Colon (tissue), 2 donors: ENCODE results near the gene GALNT15.

ENCODE experiments used
- FAIRE-seq: peaks from 2 replicates; lab custom pipeline; 2012; peaks lifted over from hg19 to GRCh38; lab: Jason Lieb, UNC
- donor health status: control.
- donor health status: control.

Gene GALNT15

GRCh38 chr3:16188071-16188470 is 13.6 kb downstream of the GALNT15 start:
- FAIRE-seq, result no peak

GRCh38 chr3:16189201-16189600 is 14.7 kb downstream of the GALNT15 start:
- no peak for FAIRE-seq

DNA sequence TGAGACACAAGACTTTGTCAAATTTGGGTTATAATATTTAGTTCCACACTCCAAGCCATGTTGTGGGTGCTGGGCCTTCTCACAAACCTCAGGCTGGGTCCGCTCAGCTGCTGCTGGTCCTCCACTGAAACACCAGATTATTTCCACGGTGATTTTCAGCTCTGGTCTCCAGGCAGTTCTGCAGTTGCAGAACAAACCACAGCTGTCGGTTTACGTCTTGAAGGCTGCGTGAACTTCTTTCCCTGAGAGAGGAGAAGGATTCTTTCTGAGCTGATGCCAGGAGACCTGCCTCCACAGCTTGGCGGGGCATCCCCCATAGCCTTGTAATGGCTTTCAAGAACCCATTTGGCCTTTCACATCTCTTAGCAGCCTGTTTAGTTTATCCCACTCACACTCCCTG is 16.2 kb downstream of the GALNT15 start:
- no peak for FAIRE-seq

- FAIRE-seq, result no peak
Measured at GRCh38 chr3:16191591-16191990, 17.1 kb downstream of the GALNT15 start.

DNA sequence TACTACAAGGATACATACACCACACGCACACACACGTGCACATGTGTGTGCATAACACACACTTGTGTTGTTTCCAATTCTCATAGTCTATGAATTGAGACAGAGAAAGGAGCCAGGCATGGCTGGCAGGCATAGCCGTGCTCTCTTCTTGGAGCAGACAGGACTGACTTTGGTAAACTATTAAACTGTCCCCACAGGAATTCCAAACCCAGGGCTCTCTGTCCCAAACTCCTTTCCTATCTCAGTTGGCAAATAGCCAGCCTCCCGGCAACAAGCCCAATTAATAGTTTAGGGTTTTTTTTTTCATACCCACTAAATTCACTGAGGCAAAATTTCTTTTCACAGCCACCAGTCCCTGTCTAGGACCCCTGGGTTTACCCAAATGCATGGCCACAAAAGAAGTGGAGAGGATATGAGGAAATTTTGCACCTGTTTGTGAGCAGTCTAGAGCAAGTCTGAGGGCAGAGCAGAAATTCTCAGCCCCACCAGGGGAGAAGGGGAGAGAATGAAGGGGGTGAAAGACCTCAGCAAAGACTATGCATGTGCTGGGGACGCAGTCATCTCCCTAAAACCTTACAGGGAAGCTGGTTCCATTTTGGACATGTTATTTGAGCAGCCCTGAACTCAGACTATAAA is 17.8 kb downstream of the GALNT15 start:
- FAIRE-seq, result no peak

DNA sequence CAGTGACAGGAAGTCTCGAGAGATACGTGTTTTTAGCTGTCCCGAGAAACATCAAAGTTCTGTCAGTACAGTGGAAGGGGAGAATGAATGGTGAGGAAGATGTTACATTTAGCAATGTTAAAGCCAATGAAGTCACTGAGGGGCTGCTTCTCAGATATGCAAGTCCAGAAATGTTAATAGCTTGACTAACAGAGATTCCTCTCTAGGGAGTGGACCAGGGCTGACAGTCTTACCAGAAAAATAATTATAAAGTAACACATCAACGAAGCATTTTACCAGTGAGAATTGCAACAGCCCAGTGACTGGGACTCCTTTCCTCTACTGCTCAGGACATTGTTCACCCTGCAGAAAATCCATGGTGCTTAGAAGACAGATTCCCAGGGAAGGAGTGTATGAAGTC is 23.9 kb downstream of the GALNT15 start:
- no peak for FAIRE-seq

DNA sequence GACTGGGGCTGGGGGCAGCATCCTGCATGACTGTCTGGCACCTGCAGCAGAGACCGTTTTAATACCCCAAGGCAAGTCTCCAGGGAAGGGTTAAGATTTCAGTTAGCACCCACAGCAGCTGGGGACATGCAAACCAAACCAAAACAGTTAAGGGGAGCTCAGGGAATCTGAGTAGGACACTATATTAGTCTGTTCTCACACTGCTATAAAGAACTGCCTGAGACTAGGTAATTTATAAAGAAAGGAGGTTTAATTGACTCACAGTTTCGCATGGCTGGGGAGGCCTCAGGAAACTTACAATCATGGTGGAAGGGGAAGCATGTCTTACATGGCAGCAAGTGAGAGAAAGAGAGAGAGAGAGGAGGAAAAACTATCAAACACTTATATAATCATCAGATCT is 25.3 kb downstream of the GALNT15 start:
- no peak for FAIRE-seq

GRCh38 chr3:16200411-16200810 is 25.9 kb downstream of the GALNT15 start:
- FAIRE-seq, result no peak

DNA sequence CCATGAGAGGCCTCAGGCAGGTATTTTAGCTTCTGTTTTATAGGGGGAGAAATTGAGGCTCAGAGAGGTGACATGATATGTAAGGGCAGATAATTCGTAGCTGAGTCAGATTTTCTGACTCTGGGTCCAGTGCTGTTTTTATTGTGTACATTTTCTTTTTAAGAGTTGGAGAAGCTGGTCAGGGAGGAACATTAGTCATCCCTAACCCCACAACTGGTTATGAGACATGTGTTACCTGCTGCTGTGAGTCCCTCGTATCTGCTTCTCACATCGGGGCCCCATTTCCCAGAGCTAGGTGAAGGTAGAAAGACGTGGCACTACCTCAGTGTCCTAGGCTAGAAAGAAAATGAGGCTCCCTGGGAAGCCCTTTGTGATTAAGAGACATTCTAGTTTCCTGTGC is 28.6 kb downstream of the GALNT15 start:
- no peak for FAIRE-seq

- no peak for FAIRE-seq
Measured at GRCh38 chr3:16203671-16204629, 29.5 kb downstream of the GALNT15 start.

- FAIRE-seq, result no peak
Measured at GRCh38 chr3:16204751-16205150, 30.3 kb downstream of the GALNT15 start.

- FAIRE-seq, result no peak
Measured at GRCh38 chr3:16205156-16205870, 30.8 kb downstream of the GALNT15 start.

- no peak for FAIRE-seq
Measured at GRCh38 chr3:16207031-16207430, 32.6 kb downstream of the GALNT15 start.

DNA sequence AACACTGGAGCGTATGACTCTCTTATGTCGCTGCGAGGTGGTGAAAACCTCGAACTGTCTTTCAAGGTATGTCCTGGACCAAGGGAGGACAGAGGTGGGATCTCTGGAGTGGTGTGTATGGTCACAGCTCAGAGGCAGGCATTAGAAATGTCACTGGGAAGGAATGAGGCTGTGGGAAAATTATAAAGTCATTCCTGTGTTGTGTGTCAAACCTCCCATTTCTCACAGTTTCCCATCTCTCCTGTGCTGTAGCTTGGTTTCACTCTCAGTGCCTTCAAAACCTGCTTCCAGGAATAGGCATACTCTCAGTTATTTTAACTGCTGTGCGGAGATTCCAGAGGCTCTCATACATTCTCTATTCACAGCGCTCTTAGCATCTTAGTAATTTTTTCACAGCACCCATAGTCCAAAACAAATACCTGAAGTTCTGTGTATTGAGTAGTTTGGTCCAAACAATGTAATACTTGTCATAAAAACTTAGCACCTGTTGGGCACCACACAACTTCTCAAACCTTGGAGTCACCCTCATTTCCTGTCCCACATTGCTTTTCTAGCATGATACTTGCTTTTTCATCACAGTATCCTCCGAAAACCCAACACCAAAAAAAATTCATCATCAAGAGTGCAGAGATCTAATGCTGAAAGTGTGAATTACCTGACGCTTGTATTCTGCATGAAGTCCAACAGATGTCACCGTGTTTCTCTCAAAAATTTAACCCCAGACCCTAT is 36.9 kb downstream of the GALNT15 start:
- FAIRE-seq, result no peak

GRCh38 chr3:16214366-16214765 is 39.9 kb downstream of the GALNT15 start:
- no peak for FAIRE-seq

DNA sequence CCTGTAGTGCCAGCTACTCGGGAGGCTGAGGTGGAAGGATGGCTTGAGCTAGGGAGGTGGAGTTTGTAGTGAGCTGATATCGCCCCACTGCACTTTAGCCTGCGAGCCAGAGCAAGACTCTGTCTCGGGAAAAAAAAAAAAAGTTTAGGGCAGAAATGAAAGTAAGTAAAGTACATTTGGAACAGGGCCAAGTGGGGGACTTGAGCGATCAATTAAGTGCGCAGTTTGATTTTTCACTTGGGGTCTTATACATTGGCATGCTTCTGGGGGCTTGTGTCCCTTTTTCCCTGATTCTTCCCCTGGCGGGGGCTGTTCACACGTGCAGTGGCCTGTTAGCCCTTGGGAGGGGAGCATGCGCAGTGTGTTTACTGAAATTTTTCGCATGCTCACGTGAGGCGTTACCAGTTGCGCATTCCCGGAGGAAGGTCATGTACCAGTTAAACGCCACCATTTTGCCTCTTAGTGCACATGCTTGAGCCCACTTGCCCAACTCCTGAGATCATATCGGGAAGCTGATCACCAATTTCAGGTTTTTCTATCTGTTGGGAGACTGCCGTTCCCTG is 42.0 kb downstream of the GALNT15 start:
- no peak for FAIRE-seq

- no peak for FAIRE-seq
Measured at GRCh38 chr3:16219777-16220176, 45.3 kb downstream of the GALNT15 start.

GRCh38 chr3:16221990-16222389 is 47.5 kb downstream of the GALNT15 start:
- no peak for FAIRE-seq

GRCh38 chr3:16222547-16222946 is 48.1 kb downstream of the GALNT15 start:
- no peak for FAIRE-seq

- no peak for FAIRE-seq
Measured at GRCh38 chr3:16224325-16224724, 49.8 kb downstream of the GALNT15 start.

DNA sequence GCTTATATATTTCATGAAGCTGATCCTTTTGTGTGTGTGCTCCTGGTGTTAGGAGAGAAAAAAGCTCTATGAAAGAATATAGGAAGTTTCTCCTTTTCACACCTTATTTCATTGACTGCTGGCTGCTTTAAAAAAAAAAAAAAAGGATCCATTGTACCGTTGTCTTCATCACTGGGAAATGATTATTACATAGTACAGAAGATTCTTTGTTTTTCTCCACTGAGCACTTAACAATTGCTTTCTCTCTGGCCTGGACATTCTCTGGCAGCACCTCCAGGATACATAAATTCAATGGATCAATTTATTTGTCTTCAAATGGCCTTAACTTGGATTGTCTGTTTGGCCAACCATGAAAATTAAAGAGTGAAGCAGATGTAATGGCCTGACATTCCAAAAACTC is 53.1 kb downstream of the GALNT15 start:
- FAIRE-seq, result no peak

- FAIRE-seq, result no peak
Measured at GRCh38 chr3:16229681-16230080, 55.2 kb downstream of the GALNT15 start.
